HUES6 (cell line): ENCODE data around the gene MPPED2.
"Not testable (repeated sequence)": the region's sequence is repeated elsewhere in the genome, so short reads cannot be mapped to it uniquely, and the experiment has no call there.

ENCODE experiments used
- H3K27ac ChIP-seq: 2 replicates; pipeline ENCODE4 v1.7.0; 2013; ENCODE audit warnings: low read depth, mild to moderate bottlenecking, low read length, inconsistent platforms
- H3K27me3 ChIP-seq: 2 replicates; pipeline ENCODE4 v1.6.1; 2013; ENCODE audit warnings: low read length; ENCODE audit not compliant: control insufficient read depth, insufficient read depth
- H3K36me3 ChIP-seq: 2 replicates; pipeline ENCODE4 v1.6.1; 2013; ENCODE audit warnings: low read length; ENCODE audit not compliant: control insufficient read depth, insufficient read depth
- H3K4me1 ChIP-seq: 2 replicates; pipeline ENCODE4 v1.6.1; 2013; ENCODE audit warnings: low read length; ENCODE audit not compliant: control insufficient read depth, insufficient read depth
- H3K4me3 ChIP-seq: 2 replicates; pipeline ENCODE4 v1.5.1; 2013; ENCODE audit warnings: low read depth, low read length
- H3K9ac ChIP-seq: one replicate; pipeline ENCODE4 v1.6.1; 2013; ENCODE audit warnings: mild to moderate bottlenecking, low read length
- H3K9me3 ChIP-seq: 2 replicates; pipeline ENCODE4 v1.6.1; 2013; ENCODE audit warnings: low read depth, low read length; ENCODE audit not compliant: control insufficient read depth, insufficient read depth

MPPED2 gene

GRCh38 chr11:30554587-30554986 is 31.6 kb downstream of the MPPED2 start:
- not testable (repeated sequence) for H3K36me3 ChIP-seq, H3K4me3 ChIP-seq, H3K9ac ChIP-seq, H3K27me3 ChIP-seq, H3K9me3 ChIP-seq, H3K27ac ChIP-seq
- peaks cover 38% of the 10 kb centered on the region for H3K4me1 ChIP-seq

DNA sequence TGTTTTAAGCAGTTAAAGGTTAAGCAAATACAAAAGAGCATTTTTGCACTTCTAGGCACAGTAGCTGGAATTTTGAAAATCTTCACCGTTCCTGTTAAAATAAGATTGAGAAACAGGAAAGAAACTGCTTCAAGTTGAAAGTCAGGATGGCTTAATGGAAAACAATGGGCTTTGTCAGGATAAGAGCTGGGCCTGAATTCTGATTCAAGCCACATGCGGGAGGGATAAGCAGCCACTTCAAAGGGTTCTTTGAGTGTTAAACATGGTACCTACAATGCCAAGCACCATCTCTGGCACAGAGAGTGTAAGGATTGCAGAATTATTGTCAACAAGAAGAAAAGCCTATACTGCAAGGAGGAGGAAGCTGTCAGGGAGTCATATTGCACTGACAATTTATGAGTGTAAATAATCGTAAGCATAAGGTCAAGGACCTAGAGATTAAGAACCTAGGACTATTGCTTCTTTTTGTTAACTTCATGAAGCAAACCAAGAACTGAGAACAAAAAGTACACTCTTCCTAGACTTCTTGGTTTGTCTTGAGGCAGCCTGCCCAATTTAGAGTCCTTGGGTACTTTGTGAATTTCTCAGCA is 32.5 kb downstream of the MPPED2 start:
- H3K36me3 ChIP-seq, result no peaks in the 10 kb centered on the region
- H3K9ac ChIP-seq, result no peak overlapping the region
- H3K27me3 ChIP-seq, result no peaks in the 10 kb centered on the region; the same call in 1 of the 2 replicates
- no peak overlapping the region for H3K27ac ChIP-seq
- no peak overlapping the region for H3K4me3 ChIP-seq
- no peaks in the 10 kb centered on the region for H3K9me3 ChIP-seq
- peaks cover 43% of the 10 kb centered on the region for H3K4me1 ChIP-seq

DNA sequence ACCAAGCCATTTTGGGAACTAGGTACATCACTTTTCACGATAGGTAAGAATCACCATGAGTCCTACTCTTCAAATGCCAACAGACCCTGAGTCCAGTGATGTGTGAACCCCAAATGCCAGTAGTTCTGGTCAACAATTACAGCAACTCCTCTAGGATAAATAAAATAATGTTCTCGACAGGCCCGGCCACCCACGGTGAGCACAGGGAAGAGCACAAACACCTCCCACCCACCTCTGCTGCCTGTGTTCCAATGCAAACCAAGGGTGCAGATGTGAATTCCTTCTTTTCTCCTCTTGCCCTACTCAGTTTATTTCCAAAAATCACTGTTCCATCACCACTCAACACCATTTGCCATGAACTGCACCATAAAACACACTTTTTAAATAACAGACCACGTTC is 33.3 kb downstream of the MPPED2 start:
- Histone ChIP-seq H3K9me3 (no peaks in the 10 kb centered on the region), H3K4me3 (no peak overlapping the region), H3K4me1 (peaks cover 51% of the 10 kb centered on the region), H3K36me3 (no peaks in the 10 kb centered on the region), H3K27ac (no peak overlapping the region), H3K27me3 (no peaks in the 10 kb centered on the region; the same call in 1 of the 2 replicates), H3K9ac (no peak overlapping the region)

- H3K27me3 ChIP-seq, result peaks cover 4% of the 10 kb centered on the region; the same call in 1 of the 2 replicates
- H3K9me3 ChIP-seq, result no peaks in the 10 kb centered on the region
- no peaks in the 10 kb centered on the region for H3K36me3 ChIP-seq
- H3K27ac ChIP-seq, result no peak overlapping the region
- H3K4me3 ChIP-seq, result no peak overlapping the region
- peaks cover 72% of the 10 kb centered on the region for H3K4me1 ChIP-seq
- no peak overlapping the region for H3K9ac ChIP-seq
Observed at GRCh38 chr11:30550022-30550542, 36.1 kb downstream of the MPPED2 start.

GRCh38 chr11:30549565-30549964 is 36.6 kb downstream of the MPPED2 start:
- no peak overlapping the region for H3K27ac ChIP-seq
- H3K27me3 ChIP-seq, result peaks cover 7% of the 10 kb centered on the region; the same call in 1 of the 2 replicates
- H3K36me3 ChIP-seq, result no peaks in the 10 kb centered on the region
- H3K9me3 ChIP-seq, result no peaks in the 10 kb centered on the region
- no peak overlapping the region for H3K4me3 ChIP-seq
- H3K9ac ChIP-seq, result no peak overlapping the region
- H3K4me1 ChIP-seq, result peaks cover 75% of the 10 kb centered on the region

DNA sequence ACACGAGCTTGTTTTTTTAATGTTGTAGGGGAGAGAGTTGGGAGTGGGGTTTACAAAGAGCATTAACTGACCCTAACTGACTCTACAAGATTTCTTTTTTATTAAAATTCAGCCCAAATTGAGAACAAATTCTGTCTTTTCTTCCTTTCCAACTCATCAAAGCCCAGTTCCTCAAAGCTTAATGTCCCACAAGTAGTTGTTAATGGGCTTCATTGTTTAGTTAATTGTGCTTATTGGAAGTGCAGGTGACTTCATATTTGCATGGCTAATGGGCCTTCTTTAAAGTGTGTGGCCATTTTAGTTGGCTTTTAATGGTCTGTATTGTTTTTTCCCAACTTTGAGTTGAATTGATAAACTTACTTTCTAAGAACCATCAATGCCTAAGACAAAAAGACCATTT is 39.8 kb downstream of the MPPED2 start:
- Histone ChIP-seq H3K27me3 (peaks cover 11% of the 10 kb centered on the region; the same call in 1 of the 2 replicates), H3K4me3 (no peak overlapping the region), H3K36me3 (no peaks in the 10 kb centered on the region), H3K9ac (no peak overlapping the region), H3K9me3 (no peaks in the 10 kb centered on the region), H3K27ac (peak overlapping the region; percentile 79; the same call in 1 of the 2 replicates), H3K4me1 (peaks cover 64% of the 10 kb centered on the region)

DNA sequence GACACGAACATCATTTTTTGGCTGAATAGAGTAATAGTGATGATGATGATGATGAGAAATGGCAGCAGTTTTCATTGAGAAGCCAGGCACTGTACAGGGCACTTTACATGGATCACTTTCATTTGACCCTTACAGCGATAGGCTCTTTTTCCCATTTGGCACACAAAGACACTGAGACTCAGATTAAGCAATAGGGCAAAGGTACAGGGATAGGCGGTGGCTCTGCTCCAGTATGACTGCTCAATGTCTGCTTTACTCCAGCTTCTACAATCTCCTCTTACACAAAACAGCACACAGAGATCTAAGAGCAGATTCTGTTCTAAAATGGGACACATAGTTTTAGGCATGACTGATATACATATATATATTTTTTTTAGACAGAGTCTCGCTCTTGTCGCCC is 40.6 kb downstream of the MPPED2 start:
- no peak overlapping the region for H3K4me3 ChIP-seq
- H3K9ac ChIP-seq, result no peak overlapping the region
- no peaks in the 10 kb centered on the region for H3K9me3 ChIP-seq
- H3K36me3 ChIP-seq, result no peaks in the 10 kb centered on the region
- peaks cover 11% of the 10 kb centered on the region; the same call in 1 of the 2 replicates for H3K27me3 ChIP-seq
- no peak overlapping the region for H3K27ac ChIP-seq
- H3K4me1 ChIP-seq, result peaks cover 61% of the 10 kb centered on the region

GRCh38 chr11:30543066-30543465 is 43.1 kb downstream of the MPPED2 start:
- Histone ChIP-seq H3K4me1 (peaks cover 47% of the 10 kb centered on the region), H3K36me3 (no peaks in the 10 kb centered on the region), H3K9ac (no peak overlapping the region), H3K27me3 (peaks cover 11% of the 10 kb centered on the region; the same call in 1 of the 2 replicates), H3K4me3 (no peak overlapping the region), H3K9me3 (no peaks in the 10 kb centered on the region), H3K27ac (no peak overlapping the region)

DNA sequence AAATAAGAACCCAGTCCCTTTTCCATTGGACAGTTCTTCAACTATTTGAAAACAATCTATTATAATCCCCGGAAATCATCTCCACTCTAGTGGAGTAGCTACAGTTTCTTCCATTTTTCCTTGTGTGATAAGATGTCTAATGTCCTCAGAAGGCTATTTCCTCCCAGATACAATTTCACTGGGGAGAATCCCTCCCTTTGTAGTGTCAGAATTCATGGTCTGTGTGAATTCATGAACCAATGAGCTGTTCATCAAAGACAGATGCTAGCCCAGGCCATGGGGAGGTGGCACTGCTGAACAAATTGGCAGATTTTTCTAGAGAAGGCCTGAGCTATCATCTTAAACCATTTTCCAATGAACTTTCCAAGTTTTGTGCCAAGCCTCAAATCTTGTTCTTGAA is 45.4 kb downstream of the MPPED2 start:
- Histone ChIP-seq H3K27me3 (peaks cover 11% of the 10 kb centered on the region; the same call in 1 of the 2 replicates), H3K9me3 (no peaks in the 10 kb centered on the region), H3K36me3 (no peaks in the 10 kb centered on the region), H3K4me3 (no peak overlapping the region), H3K4me1 (peaks cover 44% of the 10 kb centered on the region), H3K9ac (no peak overlapping the region), H3K27ac (no peak overlapping the region)

- no peaks in the 10 kb centered on the region for H3K9me3 ChIP-seq
Observed at GRCh38 chr11:30538251-30538650, 47.9 kb downstream of the MPPED2 start.

GRCh38 chr11:30535818-30536217 is 50.3 kb downstream of the MPPED2 start:
- Histone ChIP-seq H3K27me3 (no peaks in the 10 kb centered on the region), H3K4me1 (peaks cover 24% of the 10 kb centered on the region), H3K36me3 (no peaks in the 10 kb centered on the region), H3K27ac (no peak overlapping the region), H3K9me3 (no peaks in the 10 kb centered on the region), H3K4me3 (no peak overlapping the region), H3K9ac (no peak overlapping the region)

More at GRCh38 chr11:30538251-30538650, 47.9 kb downstream of the MPPED2 start:
- no peaks in the 10 kb centered on the region for H3K36me3 ChIP-seq
- no peaks in the 10 kb centered on the region for H3K27me3 ChIP-seq
- peaks cover 24% of the 10 kb centered on the region for H3K4me1 ChIP-seq
- H3K9ac ChIP-seq, result no peak overlapping the region
- no peak overlapping the region for H3K27ac ChIP-seq
- H3K4me3 ChIP-seq, result no peak overlapping the region
